NCI-H1105 (cell line): ENCODE results near the gene PITPNM3.

Source experiments
- DNase-seq: peaks from one replicate; lab custom pipeline; 2025; lab: John Stamatoyannopoulos, UW

PITPNM3 gene

DNA sequence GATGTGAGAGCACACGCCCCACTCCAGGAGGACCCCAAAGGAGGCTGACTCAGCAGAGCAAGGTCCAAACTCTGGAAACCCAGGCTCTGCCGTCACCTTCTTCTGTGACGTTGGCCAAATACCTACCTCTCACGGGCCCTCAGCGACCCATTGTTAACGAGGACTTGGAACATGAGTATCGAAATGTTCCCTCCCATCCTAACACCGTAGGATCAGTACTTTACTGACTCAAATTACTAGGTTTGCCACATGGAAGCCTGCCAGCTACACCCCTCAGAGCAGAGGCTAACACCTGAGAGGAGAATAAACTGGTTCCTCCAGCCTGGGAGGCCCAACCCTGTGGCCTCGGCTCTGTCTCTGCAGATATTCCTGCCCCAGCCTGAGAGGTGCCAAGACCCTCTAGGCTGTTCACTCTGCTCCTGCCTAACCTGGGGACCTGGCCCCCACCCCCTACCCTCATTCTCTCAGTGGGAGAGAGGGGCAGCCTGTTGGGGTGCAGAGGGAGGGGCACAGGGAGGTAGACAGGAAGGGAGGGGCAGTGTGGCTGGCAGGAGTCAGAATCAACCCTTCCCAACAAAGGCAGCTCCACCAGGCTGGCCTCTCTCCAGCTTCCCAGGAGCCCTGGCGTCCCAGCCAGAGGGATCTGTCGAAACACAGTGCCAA, 4.4 kb downstream of the PITPNM3 start:
- peak; percentile 86 for DNase-seq

GRCh38 chr17:6551356-6551755, 5.0 kb downstream of the PITPNM3 start:
- DNase-seq: no peak

DNA sequence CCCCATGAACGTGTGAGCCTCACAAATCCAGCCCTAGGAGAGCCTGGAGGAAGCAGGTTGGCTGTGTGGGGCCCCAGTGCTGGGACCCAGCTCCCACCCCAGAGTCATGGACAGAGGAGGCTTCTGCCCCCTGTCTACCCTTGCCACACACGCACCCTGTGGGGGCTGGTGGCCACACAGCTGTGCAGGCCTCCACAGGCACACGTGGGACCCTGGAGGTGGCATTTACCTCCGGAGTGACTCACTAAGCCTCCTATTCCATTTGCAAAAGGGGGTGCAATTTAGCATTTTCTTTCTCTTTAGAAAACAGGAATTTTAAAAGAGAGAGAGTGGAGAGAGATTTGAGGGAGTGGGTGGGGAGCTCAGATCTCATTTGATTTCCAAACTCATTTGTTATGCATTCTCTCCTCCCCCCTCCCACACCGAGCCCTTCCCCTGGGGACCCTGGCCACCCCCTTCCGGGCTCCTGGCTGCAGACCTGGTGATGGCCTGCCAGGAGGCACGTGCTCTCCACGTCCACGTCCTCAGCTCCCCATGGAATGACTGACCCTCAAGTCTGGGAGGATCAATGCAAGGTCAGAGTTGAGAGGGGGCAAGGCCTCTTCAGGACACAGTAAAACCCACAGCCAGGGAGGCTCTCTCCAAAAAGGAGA, 6.8 kb downstream of the PITPNM3 start:
- no peak for DNase-seq

- no peak for DNase-seq
Observed at GRCh38 chr17:6548578-6549330, 7.6 kb downstream of the PITPNM3 start.

- DNase-seq: no peak
Observed at GRCh38 chr17:6548034-6548433, 8.3 kb downstream of the PITPNM3 start.

- no peak for DNase-seq
Observed at GRCh38 chr17:6547336-6547735, 9.0 kb downstream of the PITPNM3 start.

DNA sequence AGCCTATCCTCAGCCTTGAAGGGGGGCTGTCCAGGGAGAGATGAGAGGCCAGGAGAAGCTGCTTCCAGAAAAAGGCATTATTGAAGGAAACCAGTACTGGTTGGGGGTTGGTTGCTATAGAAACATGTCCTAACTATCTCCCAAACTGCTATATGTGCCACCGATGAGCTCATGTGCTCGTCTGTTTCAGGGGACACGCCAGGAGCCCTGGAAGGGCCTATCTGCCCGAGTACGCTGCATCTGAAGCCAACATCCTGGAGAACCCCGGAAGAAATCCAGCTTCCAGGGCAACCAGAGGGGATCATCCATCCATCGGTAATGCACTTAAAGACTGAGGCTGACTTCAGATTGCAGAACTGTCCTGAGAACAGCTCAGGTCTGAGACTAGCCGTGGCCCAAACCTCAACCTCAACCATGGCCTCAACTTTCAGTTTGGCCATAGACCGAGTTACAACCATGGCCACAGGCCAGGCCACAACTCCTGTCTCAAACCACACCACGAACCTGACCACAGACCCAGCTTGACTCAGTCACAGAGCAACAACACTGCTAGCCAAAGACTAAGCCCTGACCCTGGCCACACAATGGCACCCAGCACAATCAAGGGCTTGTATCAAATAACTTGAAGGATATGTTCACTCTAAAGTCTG, 10.2 kb downstream of the PITPNM3 start:
- no peak for DNase-seq

DNA sequence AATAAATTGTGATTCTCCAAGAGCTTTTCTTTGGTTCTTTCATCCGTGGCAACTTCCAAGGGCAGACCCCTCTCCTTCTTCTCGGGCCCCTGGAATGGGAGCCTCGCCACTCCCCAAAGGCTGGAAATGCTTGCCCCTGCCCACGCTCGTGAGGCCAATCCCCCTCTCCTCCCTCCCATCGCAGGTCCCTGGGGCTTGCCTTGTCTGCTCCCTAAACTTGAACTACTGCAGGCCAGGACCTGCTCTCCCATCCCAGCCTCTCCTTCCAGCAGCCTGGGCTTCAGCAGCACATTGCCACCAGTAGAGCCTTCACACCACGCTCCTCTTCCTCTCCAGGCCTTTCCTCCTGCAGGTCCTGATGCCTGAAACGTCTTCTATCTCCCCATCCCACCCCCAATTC, 11.1 kb downstream of the PITPNM3 start:
- DNase-seq: no peak

GRCh38 chr17:6544011-6544370, 12.4 kb downstream of the PITPNM3 start:
- no peak for DNase-seq

- DNase-seq: no peak
Observed at GRCh38 chr17:6543079-6544010, 13.0 kb downstream of the PITPNM3 start.

DNA sequence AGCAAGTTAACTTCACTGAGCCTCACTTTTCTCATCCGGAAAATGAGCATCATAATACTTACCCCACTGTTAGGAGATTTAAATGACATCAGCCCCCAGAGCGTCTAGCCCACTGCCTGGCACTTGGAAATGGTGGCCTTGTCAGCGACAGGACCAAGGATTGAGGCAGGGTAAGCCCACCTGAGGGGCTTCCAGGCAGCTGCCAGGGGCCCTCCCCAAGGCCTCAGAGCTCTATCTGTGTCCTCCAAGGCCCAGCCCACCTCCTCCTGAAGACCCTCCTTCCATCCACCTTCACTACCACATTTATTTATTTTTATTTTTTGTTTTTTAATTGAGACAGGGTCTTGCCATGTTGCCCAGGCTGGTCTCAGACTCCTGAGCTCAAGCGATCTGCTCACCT, 13.8 kb downstream of the PITPNM3 start:
- no peak for DNase-seq

- DNase-seq: no peak
Observed at GRCh38 chr17:6541886-6542285, 14.5 kb downstream of the PITPNM3 start.

GRCh38 chr17:6539871-6540270, 16.5 kb downstream of the PITPNM3 start:
- DNase-seq: no peak

- no peak for DNase-seq
Observed at GRCh38 chr17:6536566-6537065, 19.7 kb downstream of the PITPNM3 start.

DNA sequence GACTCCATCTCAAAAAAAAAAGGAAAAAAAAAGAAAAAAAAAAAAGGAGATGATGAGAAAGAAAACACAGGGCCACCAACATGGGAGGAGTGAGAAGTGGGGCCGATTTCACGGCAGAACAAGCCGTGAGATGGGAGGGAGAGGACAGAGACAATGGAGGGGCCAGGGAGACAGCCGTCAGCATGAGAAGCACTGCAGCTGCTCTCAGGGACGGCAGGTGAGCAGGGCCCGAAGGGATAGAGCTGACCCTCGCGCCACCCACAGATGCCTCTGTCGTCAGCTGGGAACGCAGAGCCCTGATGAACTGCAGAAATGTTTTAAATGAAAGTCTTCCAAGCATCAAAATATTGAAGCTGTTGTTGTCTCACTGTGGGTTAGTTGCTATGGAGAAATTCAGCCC, 20.3 kb downstream of the PITPNM3 start:
- DNase-seq: no peak

DNA sequence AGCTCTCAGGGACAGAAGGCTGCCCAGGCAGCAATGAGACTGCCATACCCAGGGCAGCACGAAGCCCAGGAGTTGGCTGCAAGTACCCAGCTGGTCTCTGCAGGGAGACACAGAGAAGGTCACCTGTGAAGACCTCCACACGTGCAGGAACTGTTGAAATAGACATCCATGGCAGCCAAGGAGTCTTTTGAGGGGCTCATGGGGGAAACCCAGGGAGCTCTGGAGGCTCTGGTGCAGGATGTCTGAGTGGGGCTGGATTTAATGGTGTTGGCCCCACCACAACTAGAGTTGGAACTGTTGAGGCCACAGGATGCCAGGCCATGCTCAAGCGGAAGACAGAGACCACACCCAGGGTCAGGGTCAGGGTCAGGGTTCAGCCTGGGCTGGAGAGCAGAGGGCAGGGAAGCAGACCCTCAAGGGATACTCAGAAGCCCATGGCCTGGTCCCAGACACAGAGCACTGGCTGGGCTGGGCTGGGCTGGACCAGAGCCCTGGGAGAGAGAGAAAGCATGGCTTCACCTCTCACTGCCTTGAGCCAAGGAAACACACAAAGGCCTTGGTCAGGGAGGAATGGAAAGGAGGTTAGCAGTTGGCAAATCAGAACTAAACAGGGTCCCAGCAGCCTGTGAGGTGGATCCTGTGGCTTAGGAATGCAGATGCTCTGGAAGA, 21.4 kb downstream of the PITPNM3 start:
- no peak for DNase-seq

DNA sequence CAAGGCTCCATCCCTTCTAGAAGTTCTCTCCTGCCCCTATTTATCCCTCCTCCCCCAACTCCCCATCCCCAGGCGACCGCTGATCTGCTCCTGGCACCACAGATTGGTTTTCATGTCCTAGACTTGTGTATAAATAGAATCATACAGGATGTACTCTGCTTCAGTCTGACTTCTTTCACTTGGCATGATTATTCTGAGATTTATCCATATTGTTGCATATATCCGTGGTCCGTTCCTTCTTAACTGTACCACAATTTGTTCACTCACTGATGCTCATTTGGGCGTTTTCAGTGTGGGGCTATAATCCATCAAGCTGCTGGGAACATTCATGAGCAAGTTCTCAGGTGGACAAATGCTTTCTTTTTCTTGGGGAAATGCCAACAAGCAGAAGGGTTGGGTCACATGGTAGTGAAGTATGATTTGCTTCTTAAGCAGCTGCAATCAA, 23.9 kb downstream of the PITPNM3 start:
- no peak for DNase-seq

DNA sequence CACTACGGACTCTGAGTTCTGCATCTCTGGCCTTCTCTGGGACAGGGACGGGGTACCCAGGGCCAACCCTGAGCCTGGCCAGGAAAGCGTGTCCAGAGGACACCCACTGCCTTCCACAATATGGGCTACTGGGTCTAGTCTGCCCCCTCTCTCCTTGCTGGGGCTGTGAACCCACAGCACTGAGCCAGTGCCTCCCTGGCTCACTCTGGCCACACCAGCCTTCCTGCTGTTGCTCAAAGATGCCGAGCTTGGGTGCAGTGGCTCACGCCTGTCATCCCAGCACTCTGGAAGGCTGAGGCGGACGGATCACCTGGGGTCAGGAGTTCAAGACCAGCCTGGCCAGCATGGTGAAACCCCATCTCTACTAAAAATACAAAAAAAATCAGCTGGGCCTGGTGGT, 24.8 kb downstream of the PITPNM3 start:
- DNase-seq: no peak

DNA sequence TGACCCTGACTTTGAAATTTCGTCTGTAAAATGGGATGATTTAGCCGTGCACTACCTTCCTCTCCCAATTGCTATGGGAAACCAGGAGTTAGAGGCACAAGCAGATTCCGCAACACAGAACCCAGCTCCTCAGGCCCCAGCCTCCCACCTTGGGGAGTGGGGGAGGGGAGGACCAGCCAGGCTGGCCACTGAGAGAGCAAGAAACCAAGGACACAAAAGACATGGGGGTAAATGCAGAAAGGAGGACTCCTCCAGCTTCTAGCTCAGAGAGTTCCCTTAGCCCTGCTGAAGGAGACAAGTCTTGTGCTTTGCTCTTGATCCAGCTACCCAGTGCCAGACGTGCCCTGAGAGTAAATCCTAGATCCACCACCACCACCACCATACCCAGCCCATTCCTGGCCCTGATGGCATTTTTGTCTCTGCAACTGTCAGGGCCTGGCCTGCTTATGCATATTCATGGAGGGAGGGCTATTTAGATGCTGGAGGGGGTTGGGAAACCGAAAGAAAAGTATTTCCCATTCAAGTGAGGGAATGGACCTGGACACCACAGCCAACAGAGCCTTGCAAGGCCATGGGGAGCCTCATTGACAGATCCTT, 25.9 kb downstream of the PITPNM3 start:
- DNase-seq: no peak

- DNase-seq: no peak
Observed at GRCh38 chr17:6528557-6528956, 27.8 kb downstream of the PITPNM3 start.
